Endodermal cell (in vitro differentiated cells): ENCODE results near the gene PRXL2B. TPM values are rescaled to one million over a fixed set of nuclear protein-coding genes. Genes with fewer than 3 reads are reported as not detected.

Experiments used
- DNase-seq: peaks from one replicate; pipeline ENCODE4 v3.0.0-alpha.2; 2017
- H3K27ac ChIP-seq: 2 replicates; pipeline ENCODE4 v1.5.1; 2013; ENCODE audit warnings: mild to moderate bottlenecking, low read depth, low read length, moderate library complexity
- H3K27me3 ChIP-seq: 2 replicates; pipeline ENCODE4 v1.6.1; 2013; ENCODE audit warnings: mild to moderate bottlenecking, low read length, moderate library complexity; ENCODE audit not compliant: insufficient read depth, control insufficient read depth, poor library complexity, severe bottlenecking
- H3K36me3 ChIP-seq: 2 replicates; pipeline ENCODE4 v1.7.0; 2013; ENCODE audit warnings: mild to moderate bottlenecking, low read length, moderate library complexity; ENCODE audit not compliant: control insufficient read depth, insufficient read depth
- H3K4me1 ChIP-seq: one replicate; pipeline ENCODE4 v1.7.0; 2013; ENCODE audit warnings: low read length; ENCODE audit not compliant: control insufficient read depth, insufficient read depth
- H3K4me3 ChIP-seq: 2 replicates; pipeline ENCODE4 v1.5.1; 2013; ENCODE audit warnings: mild to moderate bottlenecking, low read length, moderate library complexity
- H3K9ac ChIP-seq: 2 replicates; pipeline ENCODE4 v1.6.1; 2013; ENCODE audit warnings: mild to moderate bottlenecking, low read length, moderate library complexity; ENCODE audit not compliant: poor library complexity, severe bottlenecking; ENCODE audit errors: extremely low read depth
- H3K9me3 ChIP-seq: 2 replicates; pipeline ENCODE4 v1.6.1; 2013; ENCODE audit warnings: mild to moderate bottlenecking, low read length, moderate library complexity; ENCODE audit not compliant: control insufficient read depth
- H3K27ac Mint-ChIP-seq: 2 replicates; pipeline ENCODE4 v1.8.0; 2020; ENCODE audit warnings: mixed read lengths
- H3K27me3 Mint-ChIP-seq: 2 replicates; pipeline ENCODE4 v1.8.0; 2021; ENCODE audit warnings: mild to moderate bottlenecking, mixed read lengths; ENCODE audit not compliant: insufficient read depth
- H3K36me3 Mint-ChIP-seq: 2 replicates; pipeline ENCODE4 v1.8.0; 2020; ENCODE audit warnings: low read depth, mixed read lengths
- H3K4me1 Mint-ChIP-seq: 2 replicates; pipeline ENCODE4 v1.8.0; 2020; ENCODE audit warnings: mixed read lengths
- H3K4me3 Mint-ChIP-seq: 2 replicates; pipeline ENCODE4 v1.8.0; 2020; ENCODE audit warnings: mild to moderate bottlenecking, moderate library complexity, mixed read lengths
- H3K9me3 Mint-ChIP-seq: 2 replicates; pipeline ENCODE4 v1.8.0; 2020; ENCODE audit warnings: mild to moderate bottlenecking, mixed read lengths
- CTCF ChIP-seq: fragments of 200-600 bp; sonication (generic); conservative IDR thresholded peaks from 2 replicates; pipeline ENCODE4 v1.5.0; 2021; ENCODE audit warnings: antibody characterized with exemption, mild to moderate bottlenecking
- WGBS, 2 experiments: methylation state at CpG; one replicate each; pipeline versions ENCODE4 v1.1.5 to v1.1.7; 2013; ENCODE audit warnings: missing lambda C conversion rate in 2 of 2, mixed read lengths in 1 of 2; ENCODE audit not compliant: insufficient coverage in 1 of 2, insufficient read length in 1 of 2; 5-methylcytosine and 5-hydroxymethylcytosine counted together
- total RNA-seq, 2 donors: library from RNA; stranded (reverse); fragmentation: NEBNext Ultra II Directional in 1 of 2; extraction: Animal tissue kit (Norgen Biotek cat#: 25700) in 1 of 2; gene quantifications; 2 replicates in 1 of 2; 3 replicates in 1 of 2; pipeline ENCODE4 v1.2.1, GENCODE V29; 2021

The PRXL2B gene
- total RNA-seq, 2 donors from 2014 or later = 33.4 to 34.4 TPM

DNA sequence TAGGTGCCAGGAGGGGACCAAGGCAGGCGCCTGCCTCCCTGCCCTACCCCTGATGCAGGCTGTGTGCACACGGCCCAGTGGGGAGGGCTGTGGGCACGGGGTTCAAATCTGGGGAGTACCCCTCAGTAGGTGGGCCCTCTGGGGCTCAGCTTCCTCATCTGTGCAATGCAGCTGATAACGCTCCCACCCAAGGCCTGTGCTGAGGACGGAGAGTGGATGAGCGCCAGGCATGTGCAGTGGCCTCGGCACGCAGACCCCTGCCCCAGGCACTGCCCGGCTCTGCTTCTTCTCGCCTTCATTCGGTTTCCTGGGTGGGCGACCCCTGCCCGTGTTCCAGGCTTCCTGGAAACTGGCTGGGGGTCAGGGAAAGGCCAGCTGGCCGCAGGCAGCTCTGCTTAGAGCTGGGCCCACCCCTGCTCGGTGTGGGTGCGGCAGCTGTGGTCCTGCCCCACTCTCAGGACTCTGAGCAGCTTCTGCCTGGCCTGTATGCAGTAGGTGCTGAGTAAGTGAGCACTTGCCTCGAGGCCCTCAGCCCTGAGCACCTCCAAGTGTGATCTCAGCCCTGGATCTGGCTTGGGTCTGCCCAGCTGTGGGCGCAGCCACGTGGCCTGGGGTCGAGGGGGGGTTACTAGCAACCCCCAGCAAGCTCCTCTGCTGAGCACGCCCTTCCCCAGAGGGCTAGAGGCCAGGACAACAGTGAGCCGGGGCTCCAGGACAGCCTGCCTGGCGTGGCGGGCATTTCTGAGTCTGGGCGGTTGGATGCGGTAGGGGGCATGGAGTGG is 42.3 kb upstream of the PRXL2B start:
- 70 to 86% methylated on average over 9 to 26 of the region's 26 CpGs for WGBS, 2 experiments
- H3K27ac ChIP-seq = peak overlapping the region; percentile 94
- H3K27me3 ChIP-seq = peaks cover 8% of the 10 kb centered on the region
- Mint-ChIP-seq H3K4me1 (no peaks in the 10 kb centered on the region), H3K4me3 (no peak overlapping the region), H3K27ac (no peak overlapping the region), H3K27me3 (peaks cover 13% of the 10 kb centered on the region), H3K36me3 (no peaks in the 10 kb centered on the region), H3K9me3 (no peaks in the 10 kb centered on the region)
- no peaks in the 10 kb centered on the region for H3K9me3 ChIP-seq
- no peaks in the 10 kb centered on the region for H3K36me3 ChIP-seq
- no peak overlapping the region for H3K9ac ChIP-seq
- no peaks in the 10 kb centered on the region for H3K4me1 ChIP-seq
- no peak overlapping the region for H3K4me3 ChIP-seq
- no peak for DNase-seq
- no peak for TF ChIP-seq CTCF

DNA sequence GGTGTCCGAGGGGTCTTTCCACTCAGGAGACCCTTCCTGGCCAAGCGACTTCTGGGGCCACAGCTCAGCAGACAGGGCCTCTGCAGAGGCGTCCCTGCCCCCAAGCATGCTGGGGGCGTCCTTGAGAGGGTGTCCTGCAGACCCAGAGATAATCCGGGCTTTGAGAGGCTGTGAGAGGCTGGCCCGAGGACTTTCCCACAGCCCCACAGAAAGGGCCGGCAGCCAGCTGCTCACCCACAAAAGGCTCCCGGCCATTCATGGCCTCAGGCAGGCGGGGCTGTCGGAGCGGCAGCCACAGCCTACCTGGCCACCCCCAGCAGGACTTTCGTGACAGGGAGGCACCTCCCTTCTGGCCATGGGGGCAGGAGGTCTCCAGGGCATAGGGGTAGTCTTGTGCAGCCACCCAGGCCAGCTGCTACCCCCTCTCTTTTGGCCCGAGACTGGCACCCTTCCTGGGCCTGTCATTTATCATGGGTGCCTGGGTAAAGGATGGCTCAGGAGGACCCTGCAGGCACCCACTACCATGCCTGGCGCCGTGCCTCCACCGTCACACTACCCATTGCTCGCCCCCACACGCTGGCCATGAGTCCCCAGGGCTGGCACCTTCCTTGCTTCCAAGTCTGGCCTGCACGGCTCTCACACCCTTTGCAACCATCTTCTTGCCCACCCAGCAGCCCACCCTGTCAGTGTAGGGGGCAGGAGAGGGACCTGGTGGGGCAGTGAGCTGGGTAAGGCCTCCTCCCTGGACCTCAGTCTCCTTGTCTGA is 41.5 kb upstream of the PRXL2B start:
- H3K4me1 Mint-ChIP-seq = no peaks in the 10 kb centered on the region
- H3K27me3 Mint-ChIP-seq = peaks cover 11% of the 10 kb centered on the region
- no peak overlapping the region for H3K4me3 ChIP-seq
- H3K9me3 Mint-ChIP-seq = no peaks in the 10 kb centered on the region
- no peak overlapping the region for H3K9ac ChIP-seq
- H3K4me1 ChIP-seq = no peaks in the 10 kb centered on the region
- no peaks in the 10 kb centered on the region for H3K36me3 ChIP-seq
- 83 to 87% methylated on average over 10 to 19 of the region's 19 CpGs for WGBS, 2 experiments
- peak overlapping the region; percentile 94 for H3K27ac ChIP-seq
- H3K4me3 Mint-ChIP-seq = no peak overlapping the region
- H3K27me3 ChIP-seq = peaks cover 8% of the 10 kb centered on the region
- H3K27ac Mint-ChIP-seq = no peak overlapping the region
- TF ChIP-seq CTCF = no peak
- H3K9me3 ChIP-seq = no peaks in the 10 kb centered on the region
- DNase-seq = peak; percentile 66
- no peaks in the 10 kb centered on the region for H3K36me3 Mint-ChIP-seq

DNA sequence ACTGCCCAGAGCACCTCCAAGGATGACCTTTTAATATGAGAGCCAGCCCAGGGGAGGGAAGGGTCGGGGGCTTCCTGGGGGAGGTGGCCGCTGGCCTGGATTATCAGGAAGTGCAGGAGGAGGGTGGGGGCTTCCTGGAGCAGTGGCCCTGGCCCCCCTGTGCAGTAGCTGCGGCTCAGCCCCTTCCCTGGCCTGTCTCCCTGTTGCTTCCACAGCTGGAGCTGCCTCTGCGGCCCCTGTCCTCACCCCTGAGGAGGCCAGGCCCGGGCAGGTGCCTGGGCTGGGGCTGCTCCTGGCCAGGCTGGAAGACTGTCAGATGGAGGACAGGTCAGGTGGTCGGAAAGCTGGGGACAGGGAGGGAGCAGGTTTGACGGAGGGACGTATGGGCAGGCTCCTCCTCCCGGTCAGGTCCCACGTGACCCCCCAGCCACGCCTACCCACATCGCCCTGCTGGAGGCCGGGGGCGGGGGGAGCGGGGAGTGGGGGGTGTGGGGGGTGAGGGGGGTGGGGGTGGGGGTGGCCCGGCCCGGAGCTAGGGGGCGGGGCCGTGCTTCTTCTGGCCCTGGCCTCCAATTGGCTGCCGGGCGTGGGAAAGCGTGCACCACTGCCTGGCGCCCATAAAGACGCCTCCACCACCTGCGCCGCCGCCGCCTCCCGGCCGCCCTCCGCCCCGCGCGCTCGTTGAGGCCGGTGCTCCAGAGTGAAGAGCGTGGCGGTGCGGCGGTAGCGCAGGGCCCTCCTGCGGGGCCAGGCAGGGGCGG is 40.6 kb upstream of the PRXL2B start:
- Mint-ChIP-seq H3K9me3 (no peaks in the 10 kb centered on the region), H3K4me3 (peak overlapping the region; percentile 60), H3K36me3 (no peaks in the 10 kb centered on the region), H3K27me3 (peaks cover 11% of the 10 kb centered on the region), H3K4me1 (no peaks in the 10 kb centered on the region), H3K27ac (no peak overlapping the region)
- Histone ChIP-seq H3K27me3 (peaks cover 7% of the 10 kb centered on the region), H3K9ac (peak overlapping the region; percentile 57), H3K27ac (peak overlapping the region; percentile 94), H3K4me3 (peak overlapping the region; percentile 82), H3K9me3 (no peaks in the 10 kb centered on the region), H3K36me3 (no peaks in the 10 kb centered on the region), H3K4me1 (no peaks in the 10 kb centered on the region)
- TF ChIP-seq CTCF = no peak
- WGBS, 2 experiments = 2 to 5% methylated on average over 11 to 33 of the region's 43 CpGs
- peak; percentile 98 for DNase-seq
